B cell (primary cell): ENCODE measurements around the gene EPB41L2. TPM values are rescaled to one million over a fixed set of nuclear protein-coding genes. Genes with fewer than 3 reads are reported as not detected.

Experiments
- ATAC-seq: fragments of 200-7000 bp; cut with Tn5 transposase; one replicate; pipeline ENCODE4 v1.10.0; 2021; ENCODE audit warnings: low read depth, mild to moderate bottlenecking, moderate number of reproducible peaks, moderate library complexity
- CTCF ChIA-PET: fragments of 350-600 bp; sonication (Branson Sonifier 250); formaldehyde crosslinking; loops from one replicate; lab custom pipeline; 2021; ENCODE audit warnings: antibody characterized with exemption, inconsistent platforms; lab: Charles Lee
- POLR2A ChIA-PET: fragments of 350-600 bp; sonication (Branson Sonifier 250); formaldehyde crosslinking; loops from one replicate; lab custom pipeline; 2021; ENCODE audit warnings: antibody characterized with exemption; lab: Charles Lee
- DNase-seq: peaks from one replicate; pipeline ENCODE4 v3.0.0; 2013
- H2AFZ ChIP-seq: 2 replicates; pipeline ENCODE4 v1.6.1; 2012; ENCODE audit warnings: mild to moderate bottlenecking, low read depth, low read length; ENCODE audit not compliant: insufficient read depth, poor library complexity, severe bottlenecking
- H3K27ac ChIP-seq, 2 donors: 1 replicate in 1 of 2; 2 replicates in 1 of 2; pipeline ENCODE4 v1.5.1; 2012 to 2013; ENCODE audit warnings: low read length in 2 of 2, mild to moderate bottlenecking in 2 of 2, moderate library complexity in 1 of 2
- H3K27me3 ChIP-seq, 4 experiments: fragments of 200-600 bp in 1 of 4; sonication (generic) in 1 of 4; replicated peaks in 1 of 4; 1 replicate in 2 of 4; 2 replicates in 2 of 4; pipeline versions ENCODE4 v1.6.1 to v1.7.0; 2013 to 2016; ENCODE audit warnings: low read length in 3 of 4, mild to moderate bottlenecking in 2 of 4, mixed read lengths in 1 of 4, moderate library complexity in 1 of 4; ENCODE audit not compliant: insufficient read depth in 4 of 4, control insufficient read depth in 3 of 4; ENCODE audit errors: control extremely low read depth in 1 of 4
- H3K36me3 ChIP-seq, 2 experiments: replicated peaks in 1 of 2; 1 replicate in 1 of 2; 2 replicates in 1 of 2; pipeline versions ENCODE4 v1.6.1 to v1.7.1; 2013; ENCODE audit warnings: low read length in 1 of 2; ENCODE audit not compliant: insufficient read depth in 2 of 2, control insufficient read depth in 1 of 2; ENCODE audit errors: control extremely low read depth in 1 of 2, extremely low read depth in 1 of 2
- H3K4me1 ChIP-seq, 2 donors: fragments of 200-600 bp in 1 of 2; sonication (generic) in 1 of 2; 1 replicate in 1 of 2; 2 replicates in 1 of 2; pipeline versions ENCODE4 v1.5.1 to v1.6.1; 2013 to 2017; ENCODE audit warnings: low read length in 2 of 2; ENCODE audit not compliant: control insufficient read depth in 2 of 2, insufficient read depth in 2 of 2
- H3K4me2 ChIP-seq: replicated peaks from 2 replicates; pipeline ENCODE3; 2012; ENCODE audit warnings: mild to moderate bottlenecking, low read depth, low read length; ENCODE audit not compliant: poor library complexity, severe bottlenecking
- H3K4me3 ChIP-seq, 5 experiments: fragments of 200-600 bp in 1 of 5; sonication (generic) in 1 of 5; 1 replicate in 3 of 5; 2 replicates in 2 of 5; pipeline versions ENCODE4 v1.5.1 to v1.7.0; 2011 to 2016; ENCODE audit warnings: low read length in 4 of 5, mild to moderate bottlenecking in 4 of 5, low read depth in 2 of 5, control low read depth in 1 of 5, moderate library complexity in 1 of 5; ENCODE audit not compliant: insufficient read depth in 1 of 5; ENCODE audit errors: control extremely low read depth in 1 of 5, extremely low read depth in 1 of 5
- H3K79me2 ChIP-seq: fragments of 200-600 bp; sonication (generic); one replicate; pipeline ENCODE4 v1.6.0; 2016; ENCODE audit warnings: low read length; ENCODE audit not compliant: control insufficient read depth, insufficient read depth
- H3K9ac ChIP-seq: fragments of 200-600 bp; sonication (generic); 2 replicates; pipeline ENCODE4 v1.6.1; 2017; ENCODE audit warnings: mild to moderate bottlenecking, low read length, moderate library complexity
- H3K9me3 ChIP-seq, 3 donors: one replicate each; pipeline versions ENCODE4 v1.6.1 to v1.7.1; 2013; ENCODE audit warnings: low read length in 2 of 3; ENCODE audit not compliant: control insufficient read depth in 2 of 3, insufficient read depth in 1 of 3; ENCODE audit errors: control extremely low read depth in 1 of 3
- H4K20me1 ChIP-seq: 2 replicates; pipeline ENCODE4 v1.6.0; 2012; ENCODE audit warnings: mild to moderate bottlenecking, low read length; ENCODE audit not compliant: insufficient read depth, control insufficient read depth, poor library complexity, severe bottlenecking
- H3K27ac Mint-ChIP-seq: one replicate; pipeline ENCODE4 v1.8.0; 2021; ENCODE audit warnings: mixed read lengths
- H3K27me3 Mint-ChIP-seq: one replicate; pipeline ENCODE4 v1.8.0; 2021; ENCODE audit warnings: mixed read lengths
- H3K4me1 Mint-ChIP-seq: one replicate; pipeline ENCODE4 v1.8.0; 2021; ENCODE audit warnings: mixed read lengths
- H3K4me3 Mint-ChIP-seq: one replicate; pipeline ENCODE4 v1.8.0; 2021; ENCODE audit warnings: mixed read lengths
- H3K9me3 Mint-ChIP-seq: one replicate; pipeline ENCODE4 v1.8.0; 2022; ENCODE audit warnings: mixed read lengths; ENCODE audit not compliant: insufficient read depth
- EZH2 ChIP-seq: IDR thresholded peaks from 2 replicates; pipeline ENCODE4 v1.6.1; 2012; ENCODE audit warnings: borderline replicate concordance, low read depth, mild to moderate bottlenecking, moderate library complexity, low read length; ENCODE audit not compliant: insufficient read depth, poor library complexity, severe bottlenecking
- WGBS: methylation state at CpG from one replicate; pipeline ENCODE4 v1.1.5; 2013; ENCODE audit warnings: missing lambda C conversion rate; ENCODE audit not compliant: insufficient coverage; 5-methylcytosine and 5-hydroxymethylcytosine counted together
- intact Hi-C: fragments of 100-400 bp; cut with micrococcal nuclease; formaldehyde crosslinking; loops from one replicate; pipeline ENCODE4 v1.10.0; 2022
- polyA plus RNA-seq: library from polyadenylated mRNA; depleted of rRNA; stranded (reverse); fragments of >200 nt; gene quantifications from 2 replicates; pipeline ENCODE4 v1.2.3, GENCODE V29; 2012
- total RNA-seq, 2 donors: library from RNA; stranded (reverse); fragments of 120-200 nt in 1 of 2; gene quantifications; 1 replicate in 1 of 2; 2 replicates in 1 of 2; pipeline versions ENCODE4 v1.2.3 to v1.2.4, GENCODE V29; 2013 to 2022
- TF ChIP-seq, protein P1 (sequence below): fragments of 200-600 bp; IDR thresholded peaks from one replicate; pipeline ENCODE4 v1.8.0; 2022; ENCODE audit warnings: antibody characterized with exemption, mild to moderate bottlenecking

The EPB41L2 gene
- total and polyA plus RNA-seq, 2 donors (not counting 1 experiment from before 2014, with no cell fraction given) = 17.8 to 61.0 TPM

DNA sequence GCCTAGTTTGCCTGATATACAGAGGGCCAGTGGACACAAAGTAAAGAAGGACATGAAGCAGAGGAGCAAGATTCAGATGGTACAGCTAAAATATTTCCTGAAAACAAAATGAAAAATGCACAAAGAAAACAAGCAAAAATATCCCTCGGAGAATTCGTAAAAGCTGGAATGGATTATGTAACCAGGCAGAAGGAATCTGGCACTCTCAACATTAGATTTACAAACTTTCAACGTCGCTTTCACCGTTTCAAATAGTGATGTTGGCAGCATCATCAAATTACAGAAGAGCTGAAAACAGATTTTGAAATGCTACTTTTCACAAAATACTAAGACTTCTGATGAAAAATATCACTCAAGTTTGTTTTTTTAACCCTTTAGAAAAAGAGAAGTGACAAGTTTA is 224.1 kb downstream of the EPB41L2 start:
- Histone ChIP-seq H3K4me2 (no peak overlapping the region), H3K36me3 (peaks cover 0 to 10% of the 10 kb centered on the region in 2 experiments), H3K4me1 (no peaks in the 10 kb centered on the region), H3K27me3 (no peaks in the 10 kb centered on the region), H3K9ac (no peak overlapping the region), H3K4me3 (no peak overlapping the region), H4K20me1 (no peaks in the 10 kb centered on the region), H2AFZ (no peak overlapping the region), H3K27ac (no peak overlapping the region), H3K79me2 (no peaks in the 10 kb centered on the region), H3K9me3 (no peaks in the 10 kb centered on the region)
- H3K4me1 Mint-ChIP-seq = no peaks in the 10 kb centered on the region
- no peaks in the 10 kb centered on the region for H3K9me3 Mint-ChIP-seq
- intact Hi-C loops = no loop called here
- no peaks in the 10 kb centered on the region for H3K27me3 Mint-ChIP-seq
- WGBS = 100% methylated on average over 2 of the region's 5 CpGs
- DNase-seq = no peak
- TF ChIP-seq EZH2 = no peak
- TF ChIP-seq, protein P1, sequence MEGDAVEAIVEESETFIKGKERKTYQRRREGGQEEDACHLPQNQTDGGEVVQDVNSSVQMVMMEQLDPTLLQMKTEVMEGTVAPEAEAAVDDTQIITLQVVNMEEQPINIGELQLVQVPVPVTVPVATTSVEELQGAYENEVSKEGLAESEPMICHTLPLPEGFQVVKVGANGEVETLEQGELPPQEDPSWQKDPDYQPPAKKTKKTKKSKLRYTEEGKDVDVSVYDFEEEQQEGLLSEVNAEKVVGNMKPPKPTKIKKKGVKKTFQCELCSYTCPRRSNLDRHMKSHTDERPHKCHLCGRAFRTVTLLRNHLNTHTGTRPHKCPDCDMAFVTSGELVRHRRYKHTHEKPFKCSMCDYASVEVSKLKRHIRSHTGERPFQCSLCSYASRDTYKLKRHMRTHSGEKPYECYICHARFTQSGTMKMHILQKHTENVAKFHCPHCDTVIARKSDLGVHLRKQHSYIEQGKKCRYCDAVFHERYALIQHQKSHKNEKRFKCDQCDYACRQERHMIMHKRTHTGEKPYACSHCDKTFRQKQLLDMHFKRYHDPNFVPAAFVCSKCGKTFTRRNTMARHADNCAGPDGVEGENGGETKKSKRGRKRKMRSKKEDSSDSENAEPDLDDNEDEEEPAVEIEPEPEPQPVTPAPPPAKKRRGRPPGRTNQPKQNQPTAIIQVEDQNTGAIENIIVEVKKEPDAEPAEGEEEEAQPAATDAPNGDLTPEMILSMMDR = no peak
- no peak overlapping the region for H3K4me3 Mint-ChIP-seq
- ATAC-seq = no peak
- H3K27ac Mint-ChIP-seq = no peak overlapping the region
- ChIA-PET CTCF (no interaction called here), POLR2A (no interaction called here)

DNA sequence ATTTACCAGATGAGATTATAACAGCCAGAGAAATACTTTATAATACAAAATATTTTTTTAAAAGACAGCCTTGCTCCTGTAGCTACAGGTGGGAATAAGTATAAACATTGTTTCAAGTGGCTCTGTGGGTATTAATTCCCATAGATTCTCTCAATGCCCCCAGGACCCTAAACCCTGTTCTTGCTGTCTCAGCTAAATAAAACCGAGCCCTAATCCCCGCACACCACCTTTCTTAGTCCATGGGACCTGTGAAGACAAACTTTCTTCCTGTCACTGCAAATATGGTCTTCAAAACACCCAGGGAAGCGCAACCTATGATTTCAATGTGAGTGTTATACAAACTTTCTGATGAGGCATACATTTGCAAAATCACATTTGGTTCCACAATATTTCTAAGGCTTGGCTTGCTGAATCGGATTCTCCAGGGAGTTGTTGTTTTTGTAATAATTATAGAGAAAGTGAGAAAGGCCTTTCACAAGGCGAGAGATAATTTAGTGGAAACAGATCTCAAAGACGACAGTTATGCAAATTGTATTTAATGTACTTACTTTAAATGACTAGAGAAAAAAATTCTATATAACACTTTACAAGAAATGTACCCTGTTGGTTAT is 224.7 kb downstream of the EPB41L2 start:
- Histone ChIP-seq H3K4me2 (no peak overlapping the region), H3K27ac (no peak overlapping the region), H3K36me3 (peaks cover 0 to 10% of the 10 kb centered on the region in 2 experiments), H4K20me1 (no peaks in the 10 kb centered on the region), H3K4me1 (no peaks in the 10 kb centered on the region), H3K9ac (no peak overlapping the region), H3K27me3 (no peaks in the 10 kb centered on the region), H3K9me3 (no peaks in the 10 kb centered on the region), H3K79me2 (no peaks in the 10 kb centered on the region), H2AFZ (no peak overlapping the region), H3K4me3 (no peak overlapping the region)
- ChIA-PET POLR2A (no interaction called here), CTCF (no interaction called here)
- H3K4me1 Mint-ChIP-seq = no peaks in the 10 kb centered on the region
- no peak for DNase-seq
- ATAC-seq = no peak
- H3K4me3 Mint-ChIP-seq = no peak overlapping the region
- H3K27me3 Mint-ChIP-seq = no peaks in the 10 kb centered on the region
- no peak overlapping the region for H3K27ac Mint-ChIP-seq
- intact Hi-C loops = no loop called here
- no peaks in the 10 kb centered on the region for H3K9me3 Mint-ChIP-seq
- WGBS = 100% methylated on average over 1 of the region's 6 CpGs
- TF ChIP-seq, protein P1 = no peak
- no peak for TF ChIP-seq EZH2
